Measurements from ENCODE around the gene CCDC170.

CCDC170 gene

GRCh38 chr6:151663559-151663958 is 169.7 kb downstream of the CCDC170 start:
- no peak for DNase-seq

GRCh38 chr6:151664390-151664789 is 170.6 kb downstream of the CCDC170 start:
- no peak for DNase-seq

- DNase-seq: no peak
These were observed 171.5 kb downstream of the CCDC170 start for GRCh38 chr6:151665329-151665728.

GRCh38 chr6:151666526-151666925 is 172.7 kb downstream of the CCDC170 start:
- no peak for DNase-seq

- DNase-seq: no peak
These were observed 175.4 kb downstream of the CCDC170 start for GRCh38 chr6:151669208-151669560.

GRCh38 chr6:151670116-151670515 is 176.3 kb downstream of the CCDC170 start:
- DNase-seq: no peak
